ENCODE measurements around the gene C6orf118. TPM values are rescaled to one million over a fixed set of nuclear protein-coding genes. Genes with fewer than 3 reads are reported as not detected.

C6orf118 gene
- total and polyA plus RNA-seq, 2 of the 8 experiments (the other 6 are each of a cell fraction or from before 2014, with no cell fraction given): 0.35 to 0.58 TPM

GRCh38 chr6:165232731-165233488 is 76.5 kb downstream of the C6orf118 start:
- no peak overlapping the region for H3K23ac ChIP-seq (ENCODE audit: insufficient read length)
- H3K23me2 ChIP-seq (ENCODE audit: low read depth, low read length): no peaks in the 10 kb centered on the region
- H3K79me1 ChIP-seq (ENCODE audit: low read depth, low read length): no peaks in the 10 kb centered on the region
- H3K4me1 ChIP-seq (replicated peaks in 1 of 4; ENCODE audit: control insufficient read depth in 3 of 4, insufficient read depth in 4 of 4, low read length in 3 of 4): no peaks in the 10 kb centered on the region
- no peak overlapping the region for H2BK5ac ChIP-seq (ENCODE audit: low read depth, low read length)
- no peaks in the 10 kb centered on the region for H3K36me3 ChIP-seq (ENCODE audit: control insufficient read depth in 2 of 4, insufficient read depth in 4 of 4, low read length in 3 of 4)
- H4K5ac ChIP-seq (ENCODE audit: insufficient read length, low read depth, low read length): no peak overlapping the region
- 93% methylated on average over 8 of the region's 8 CpGs; no CpG with 5 or more reads in 1 of the 2 experiments for WGBS, 2 experiments (ENCODE audit: extremely low coverage in 1 of 2, insufficient coverage in 1 of 2, insufficient read length in 1 of 2, insufficient replicate concordance in 2 of 2, low coverage in 1 of 2, low lambda C conversion rate in 2 of 2, missing lambda C conversion rate in 1 of 2)
- H2AK5ac ChIP-seq (ENCODE audit: low read depth, low read length): no peak overlapping the region
- H3K4me3 ChIP-seq (ENCODE audit: extremely low read depth in 1 of 4, insufficient read depth in 2 of 4, low read depth in 3 of 4, low read length in 4 of 4): no peak overlapping the region
- H2BK15ac ChIP-seq (ENCODE audit: low read length): no peak overlapping the region
- CTCF ChIA-PET (ENCODE audit: partially characterized antibody): interaction anchor here (1.0 to 4.0 kb wide), 5 partner anchors 12 to 134 kb away, joined by 3 to 52 read pairs (median 4); no protein-coding TSS in a partner anchor
- peaks cover 26 to 28% of the 10 kb centered on the region in 2 experiments for H3K9me3 ChIP-seq (ENCODE audit: insufficient read depth in 2 of 2, low read depth in 1 of 2, low read length in 1 of 2)
- no peaks in the 10 kb centered on the region for H3K27me3 ChIP-seq (replicated peaks in 1 of 4; ENCODE audit: control insufficient read depth in 3 of 4, extremely low read depth in 1 of 4, insufficient read depth in 3 of 4, low read length in 3 of 4)
- no peak for TF ChIP-seq JUND (IDR thresholded peaks at IDR 0.05; ENCODE audit: low read length)
- no peak for TF ChIP-seq FOSL1 (IDR thresholded peaks at IDR 0.05; ENCODE audit: insufficient read depth, low read depth, low read length)
- TF ChIP-seq KDM4A (IDR thresholded peaks at IDR 0.05; ENCODE audit: low read depth, low read length, severe bottlenecking): no peak
- no peak for TF ChIP-seq YY1 (IDR thresholded peaks at IDR 0.05; ENCODE audit: low read depth, low read length)
- TF ChIP-seq CHD2 (IDR thresholded peaks at IDR 0.05; ENCODE audit: low read length): no peak
- no peak for TF ChIP-seq SIX5 (IDR thresholded peaks at IDR 0.05; ENCODE audit: low read depth, low read length)
- no peak overlapping the region for H3K27ac ChIP-seq (ENCODE audit: low read depth, low read length)
- H3K79me2 ChIP-seq (ENCODE audit: control insufficient read depth in 1 of 2, insufficient read depth in 2 of 2, low read length in 2 of 2): no peaks in the 10 kb centered on the region
- H2BK120ac ChIP-seq (replicated peaks; ENCODE audit: low read depth, low read length): no peak overlapping the region
- H2BK20ac ChIP-seq (ENCODE audit: low read length): no peak overlapping the region
- H4K91ac ChIP-seq (replicated peaks; ENCODE audit: insufficient read length, low read length): no peak overlapping the region
- H3K18ac ChIP-seq (ENCODE audit: extremely low read depth, low read length): no peak overlapping the region
- no peak overlapping the region for H2AFZ ChIP-seq (ENCODE audit: low read length)
- H4K20me1 ChIP-seq (replicated peaks in 1 of 2; ENCODE audit: control insufficient read depth in 1 of 2, insufficient read depth in 2 of 2, low read length in 2 of 2): no peaks in the 10 kb centered on the region
- no peak overlapping the region for H4K8ac ChIP-seq (ENCODE audit: extremely low read depth, insufficient read depth, low read length)
- POLR2A ChIA-PET (ENCODE audit: partially characterized antibody): no interaction called here
- no peak overlapping the region for H3K9ac ChIP-seq (replicated peaks in 1 of 4; ENCODE audit: extremely low read depth in 1 of 4, low read depth in 3 of 4, low read length in 3 of 4)
- H3K56ac ChIP-seq (replicated peaks; ENCODE audit: insufficient read length, low read depth, low read length): no peak overlapping the region
- FAIRE-seq: no peak
- no peak overlapping the region for H3K4me2 ChIP-seq (ENCODE audit: insufficient read depth in 1 of 2, low read depth in 2 of 2, low read length in 2 of 2)
- H3K14ac ChIP-seq (ENCODE audit: insufficient read length): no peak overlapping the region
- no peak overlapping the region for H3K4ac ChIP-seq (replicated peaks; ENCODE audit: insufficient read length, low read depth, low read length)
- no peak overlapping the region for H2BK12ac ChIP-seq (ENCODE audit: low read depth, low read length)
- DNase-seq (ENCODE audit: low read depth in 1 of 2, low spot score in 2 of 2): no peak
